Skeletal muscle cell (primary cell): Measurements from ENCODE around the gene SLC27A3.

Experiments
- DNase-seq: peaks from one replicate; pipeline ENCODE4 v3.0.0-alpha.2; 2010; ENCODE audit warnings: low read depth
- H3K4me3 ChIP-seq: 2 replicates; pipeline ENCODE4 v1.5.1; 2011; ENCODE audit warnings: low read depth, mild to moderate bottlenecking, control low read depth, low read length, moderate library complexity

SLC27A3 gene, protein sequence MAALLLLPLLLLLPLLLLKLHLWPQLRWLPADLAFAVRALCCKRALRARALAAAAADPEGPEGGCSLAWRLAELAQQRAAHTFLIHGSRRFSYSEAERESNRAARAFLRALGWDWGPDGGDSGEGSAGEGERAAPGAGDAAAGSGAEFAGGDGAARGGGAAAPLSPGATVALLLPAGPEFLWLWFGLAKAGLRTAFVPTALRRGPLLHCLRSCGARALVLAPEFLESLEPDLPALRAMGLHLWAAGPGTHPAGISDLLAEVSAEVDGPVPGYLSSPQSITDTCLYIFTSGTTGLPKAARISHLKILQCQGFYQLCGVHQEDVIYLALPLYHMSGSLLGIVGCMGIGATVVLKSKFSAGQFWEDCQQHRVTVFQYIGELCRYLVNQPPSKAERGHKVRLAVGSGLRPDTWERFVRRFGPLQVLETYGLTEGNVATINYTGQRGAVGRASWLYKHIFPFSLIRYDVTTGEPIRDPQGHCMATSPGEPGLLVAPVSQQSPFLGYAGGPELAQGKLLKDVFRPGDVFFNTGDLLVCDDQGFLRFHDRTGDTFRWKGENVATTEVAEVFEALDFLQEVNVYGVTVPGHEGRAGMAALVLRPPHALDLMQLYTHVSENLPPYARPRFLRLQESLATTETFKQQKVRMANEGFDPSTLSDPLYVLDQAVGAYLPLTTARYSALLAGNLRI

DNA sequence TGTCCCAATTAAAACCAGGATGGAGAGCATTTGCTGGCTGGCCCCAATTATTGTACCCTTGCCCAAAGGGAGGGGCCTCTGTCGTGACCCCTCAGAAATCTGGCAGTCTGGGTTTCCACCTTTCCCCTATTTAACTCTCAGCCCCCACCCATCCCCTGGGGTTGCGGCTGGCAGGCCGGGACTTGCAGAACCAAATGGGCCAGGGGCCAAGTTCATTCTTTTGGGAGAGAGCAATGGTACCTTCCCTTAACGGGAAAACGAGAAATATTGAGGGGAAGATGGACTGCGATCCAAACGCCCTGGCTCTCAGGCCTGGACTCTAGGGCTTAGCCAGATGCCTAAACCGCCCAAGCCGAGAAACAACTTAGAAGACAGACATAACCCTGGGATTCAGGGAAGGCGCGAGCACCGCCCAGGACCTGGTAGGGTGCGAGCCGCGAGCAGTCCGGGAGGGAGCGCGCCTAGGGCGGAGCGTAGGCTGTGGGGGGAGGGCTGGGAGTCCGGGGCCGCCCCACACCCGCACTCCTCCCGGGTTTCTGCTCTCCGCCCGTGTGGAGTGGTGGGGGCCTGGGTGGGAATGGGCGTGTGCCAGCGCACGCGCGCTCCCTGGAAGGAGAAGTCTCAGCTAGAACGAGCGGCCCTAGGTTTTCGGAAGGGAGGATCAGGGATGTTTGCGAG, at the start of gene SLC27A3:
Gene SLC27A3, plus strand, starts transcription at position 628 of the 678 bp plus-strand sequence. CDS start 91 bp downstream, outside the sequence.
- no peak for DNase-seq
- H3K4me3 ChIP-seq, result peak within 1 kb of the TSS; percentile 68

DNA sequence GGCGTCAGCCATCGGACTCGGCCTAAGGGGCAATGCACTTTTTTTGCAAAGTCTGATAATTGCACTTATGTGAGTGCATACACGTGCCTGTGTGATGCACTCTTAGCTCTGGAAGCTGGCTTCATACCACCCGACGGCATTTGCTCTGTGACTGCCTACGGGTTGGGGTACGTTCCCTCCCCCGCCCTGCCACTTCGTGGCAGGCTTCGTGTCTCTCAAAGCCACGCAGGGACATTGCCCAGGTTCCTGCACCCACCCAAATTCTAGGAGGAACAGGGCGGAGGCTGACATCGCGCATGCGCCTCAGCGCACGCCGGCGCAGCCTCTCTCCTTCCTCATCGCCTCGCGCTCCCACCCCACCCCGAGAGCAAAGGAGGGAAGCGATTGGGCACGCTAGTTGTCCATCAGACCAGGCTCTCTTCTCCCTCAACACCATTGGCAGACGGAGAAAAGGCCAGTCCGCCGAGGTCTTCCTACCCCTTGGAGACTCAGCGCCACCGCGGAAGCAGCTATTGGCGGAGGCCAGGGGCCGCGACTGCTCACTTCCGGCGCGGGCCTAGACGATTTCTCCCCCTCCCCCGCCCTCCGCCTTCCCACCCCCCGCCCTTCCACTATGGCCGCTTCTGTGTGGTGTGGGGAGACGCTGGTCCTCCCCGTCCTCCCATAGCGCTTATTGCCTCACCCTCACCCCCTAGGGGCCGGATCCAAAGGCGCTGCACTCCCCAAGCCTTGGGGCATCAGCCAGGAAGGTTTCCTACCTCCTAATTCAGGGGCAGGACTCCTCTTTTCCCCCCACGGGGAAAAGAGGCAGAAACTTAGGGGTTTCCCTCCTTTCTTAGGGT, 47.5 kb upstream of the SLC27A3 start, which contains the start of gene INTS3:
Gene INTS3, plus strand, starts transcription at position 588 of the 842 bp plus-strand sequence. CDS start 585 bp downstream, outside the sequence.
- H3K4me3 ChIP-seq, result peak within 1 kb of the TSS; percentile 99

DNA sequence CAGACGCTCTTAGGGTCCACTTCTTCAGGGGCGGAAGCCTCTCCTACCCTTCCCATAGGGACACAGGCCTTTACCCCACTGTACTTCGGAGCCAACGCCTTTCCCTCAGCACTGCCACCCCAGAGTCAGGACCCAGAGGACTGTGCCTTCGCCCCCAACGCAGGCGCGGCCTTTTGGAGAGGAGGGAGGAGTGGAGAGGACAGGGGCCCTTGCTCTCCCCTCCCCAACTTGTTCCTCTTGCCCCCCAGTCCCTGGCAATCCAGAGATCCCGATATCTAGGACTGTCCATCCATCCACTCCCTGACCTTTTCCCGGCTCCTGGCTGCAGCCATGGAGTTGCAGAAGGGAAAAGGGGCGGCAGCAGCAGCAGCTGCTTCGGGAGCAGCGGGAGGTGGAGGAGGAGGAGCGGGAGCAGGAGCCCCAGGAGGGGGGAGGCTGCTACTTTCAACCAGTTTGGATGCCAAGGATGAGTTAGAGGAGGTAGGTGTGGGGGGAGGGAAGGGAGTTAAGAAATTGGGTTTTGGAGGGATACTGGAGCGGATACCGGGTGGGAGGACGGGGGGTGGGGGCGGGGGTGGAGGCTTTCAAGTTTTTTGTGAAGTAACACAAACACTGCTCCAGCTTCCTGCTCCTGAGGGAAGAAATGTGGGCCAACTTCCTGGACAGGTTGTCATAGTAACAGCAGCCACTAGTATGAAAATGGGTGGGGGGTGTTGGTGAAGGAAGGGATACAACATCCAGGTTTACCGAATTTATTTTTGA, 46.7 kb upstream of the SLC27A3 start:
- no peak for DNase-seq

More for the DNA sequence above, 47.5 kb upstream of the SLC27A3 start, which contains the start of gene INTS3:
- peak; percentile 100 for DNase-seq

DNA sequence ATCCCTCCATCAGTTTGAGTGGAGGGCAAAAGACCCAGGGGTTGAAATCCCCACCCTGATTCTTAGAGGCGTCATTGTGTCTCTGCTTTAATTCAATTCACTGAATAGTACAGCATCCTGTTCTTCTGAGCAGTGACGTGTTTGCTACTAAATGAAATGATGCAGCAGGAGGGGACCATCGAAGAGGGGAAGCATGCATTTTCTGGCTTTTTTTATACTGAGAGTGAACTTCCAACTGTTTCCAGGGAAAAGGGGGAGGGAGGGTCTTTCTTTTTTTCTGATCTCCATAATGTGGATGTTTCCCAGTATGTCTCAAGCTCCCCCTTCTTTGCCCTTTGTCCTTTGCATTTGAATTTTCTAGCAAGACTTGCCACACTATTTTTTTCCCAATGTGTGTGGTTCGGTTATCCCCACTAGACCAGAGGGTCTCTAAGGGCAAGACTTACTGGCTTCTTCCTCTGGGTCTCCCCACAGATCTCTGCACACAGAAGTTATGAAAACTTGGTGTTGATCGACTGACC, 44.7 kb upstream of the SLC27A3 start:
- no peak for DNase-seq
- H3K4me3 ChIP-seq, result no peak overlapping the region

More for the DNA sequence above, 46.7 kb upstream of the SLC27A3 start:
- peak overlapping the region; percentile 99 for H3K4me3 ChIP-seq

DNA sequence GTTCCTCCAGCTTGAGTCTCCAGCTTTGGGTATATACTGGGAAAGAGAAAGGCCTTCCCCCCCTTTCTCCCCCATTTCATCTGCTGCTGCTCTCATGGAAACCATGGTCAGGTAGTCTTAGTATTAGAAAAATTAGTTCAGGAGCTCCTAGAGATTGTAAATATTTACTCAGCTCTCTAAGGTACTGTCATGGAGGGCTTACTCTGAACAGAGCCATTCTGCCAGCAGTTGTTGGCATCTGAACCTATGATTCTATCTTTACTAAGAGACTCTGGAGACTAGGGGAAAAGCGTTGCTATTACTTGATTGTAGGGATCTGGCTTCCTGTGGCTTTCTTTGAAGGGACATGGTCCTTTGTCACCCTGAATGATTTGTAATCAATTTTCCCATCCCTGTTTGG, 41.2 kb upstream of the SLC27A3 start:
- H3K4me3 ChIP-seq, result no peak overlapping the region
- no peak for DNase-seq

DNA sequence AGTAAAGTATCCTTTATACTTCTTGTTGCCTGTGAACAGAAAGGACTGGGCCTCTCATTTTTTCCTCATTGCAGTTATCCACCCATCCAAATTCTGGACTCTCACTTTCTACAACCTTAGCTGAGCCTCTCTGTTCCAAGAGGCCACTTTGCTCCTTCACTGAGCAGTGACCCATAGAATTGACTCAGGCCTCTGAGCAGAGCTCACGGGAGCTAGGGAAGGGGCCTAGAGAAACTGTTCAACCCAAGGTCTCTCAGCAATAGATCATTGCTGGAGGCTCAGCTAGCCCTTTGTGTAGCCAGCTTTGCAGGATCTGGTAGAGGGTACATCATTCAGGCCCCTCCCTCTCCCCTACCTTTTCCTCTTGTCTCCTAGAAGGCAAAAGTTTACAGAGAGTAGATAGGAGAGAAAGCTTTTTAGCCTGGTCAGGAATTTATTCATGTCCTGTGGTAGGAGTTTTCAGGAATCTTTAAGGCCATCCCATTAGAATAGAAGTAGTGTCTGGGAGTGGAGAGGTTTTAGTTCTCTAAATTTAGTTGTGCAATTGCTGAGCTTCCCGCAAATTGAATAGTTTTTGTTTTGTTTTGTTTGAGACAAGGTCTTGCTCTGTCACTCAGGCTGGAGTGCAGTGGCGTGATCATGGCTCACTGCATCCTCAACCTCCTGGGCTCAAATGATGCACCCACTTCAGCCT, 40.7 kb upstream of the SLC27A3 start:
- no peak for DNase-seq
- no peak overlapping the region for H3K4me3 ChIP-seq

DNA sequence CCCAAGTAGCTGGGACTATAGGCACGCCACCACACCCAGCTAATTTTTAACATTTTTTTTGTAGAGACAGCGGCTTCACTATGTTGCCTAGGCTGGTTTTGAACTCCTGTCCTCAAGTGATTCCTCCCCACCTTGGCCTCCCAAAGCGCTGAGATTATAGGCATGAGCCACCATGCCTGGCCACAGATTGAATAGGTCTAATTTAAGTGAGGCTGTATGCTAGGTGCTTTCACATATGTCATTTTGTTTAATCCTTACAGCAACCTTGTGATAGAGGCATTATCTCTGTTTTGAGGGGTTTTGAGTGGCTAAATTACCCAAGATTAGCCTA, 40.2 kb upstream of the SLC27A3 start:
- DNase-seq, result no peak
- no peak overlapping the region for H3K4me3 ChIP-seq

DNA sequence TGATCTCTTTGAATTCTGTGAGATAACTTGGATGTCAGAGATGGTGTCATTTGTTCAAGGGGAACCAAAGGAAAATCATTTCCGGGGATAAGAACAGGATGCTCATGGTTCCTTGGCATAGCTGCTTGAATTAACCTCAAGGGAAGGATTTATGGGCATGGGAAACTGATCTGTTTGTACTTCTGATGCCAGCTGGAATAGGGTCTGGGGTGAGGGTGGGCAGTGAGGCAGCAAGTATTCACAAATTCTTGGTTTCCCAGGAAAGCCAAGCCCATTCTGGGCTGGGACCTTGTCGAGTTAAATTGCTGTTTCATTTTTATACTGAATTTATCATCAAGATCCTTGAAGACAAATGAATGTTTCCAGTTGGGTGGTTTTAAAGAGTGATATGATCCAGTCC, 33.2 kb upstream of the SLC27A3 start:
- H3K4me3 ChIP-seq, result no peak overlapping the region
- DNase-seq, result no peak

DNA sequence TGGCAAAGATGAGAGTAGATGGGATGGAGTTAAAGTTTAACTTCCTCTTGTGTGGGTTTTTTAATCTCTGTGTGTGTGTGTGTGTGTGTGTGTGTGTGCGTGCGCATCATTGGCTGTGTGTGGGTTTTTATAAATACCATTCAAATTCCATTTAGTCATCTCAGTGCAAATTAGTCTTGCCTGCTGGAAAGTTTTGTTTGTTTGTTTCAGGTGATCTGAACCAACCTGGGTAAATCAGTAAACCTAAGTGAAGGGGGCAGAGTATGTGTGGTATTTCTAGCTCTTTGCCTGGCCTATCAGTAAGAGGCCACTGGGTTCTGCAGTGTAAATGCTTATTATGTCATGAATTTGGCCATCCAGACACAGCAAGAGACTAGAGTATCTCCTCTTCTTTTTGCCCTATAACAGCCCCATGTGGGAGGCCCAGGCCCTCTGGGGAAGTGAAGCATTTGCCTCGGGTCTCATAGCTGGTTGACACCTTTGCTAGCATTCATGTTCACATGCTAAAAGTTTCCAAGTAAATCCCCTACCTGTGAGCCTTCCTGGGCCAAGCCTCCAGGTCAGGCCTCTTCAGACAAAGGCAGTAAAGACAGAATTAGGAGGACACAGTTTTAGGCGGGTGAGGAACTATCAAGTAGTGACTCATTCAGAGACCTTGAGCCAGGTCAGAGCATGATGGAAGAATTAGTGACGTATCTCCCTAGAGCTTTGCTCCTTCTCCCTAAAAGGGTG, 32.6 kb upstream of the SLC27A3 start:
- no peak for DNase-seq
- H3K4me3 ChIP-seq, result no peak overlapping the region

DNA sequence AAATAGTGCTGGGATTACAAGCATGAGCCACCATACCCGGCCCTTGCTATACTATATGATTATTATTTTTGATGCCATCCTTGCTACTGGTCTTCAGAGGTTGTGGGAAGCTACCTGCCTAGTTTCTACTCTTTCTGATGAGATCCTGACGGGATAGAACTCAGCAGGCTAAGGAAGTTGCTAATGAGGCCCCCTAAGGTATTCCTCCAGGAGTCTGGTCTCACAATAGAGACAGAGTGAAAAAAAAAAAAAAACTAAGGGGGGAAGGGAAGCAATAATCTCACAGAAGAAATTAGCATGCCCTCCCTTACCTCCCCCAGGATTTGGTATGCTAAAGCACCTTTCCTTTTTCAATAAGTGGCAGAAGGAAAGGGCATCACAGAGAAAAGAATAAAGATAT, 29.8 kb upstream of the SLC27A3 start:
- DNase-seq, result no peak
- H3K4me3 ChIP-seq, result no peak overlapping the region

DNA sequence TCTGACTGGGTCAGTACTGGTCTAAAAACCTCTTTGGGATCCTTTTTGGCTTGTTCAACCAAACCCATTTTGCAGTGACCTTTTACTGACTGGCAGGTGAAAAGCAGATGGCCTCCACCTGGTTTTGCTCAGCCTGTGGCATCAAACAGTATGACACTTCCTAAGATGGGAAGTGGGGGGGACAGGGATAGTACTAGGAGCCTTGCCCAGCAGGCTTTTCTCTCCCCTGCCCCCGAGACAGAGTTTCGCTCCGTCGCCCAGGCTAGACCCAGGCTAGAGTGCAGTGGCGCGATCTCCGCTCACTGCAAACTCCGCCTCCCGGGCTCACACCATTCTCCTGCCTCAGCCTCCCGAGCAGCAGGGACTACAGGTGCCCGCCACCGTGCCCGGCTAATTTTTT, 29.0 kb upstream of the SLC27A3 start:
- DNase-seq, result no peak
- H3K4me3 ChIP-seq, result no peak overlapping the region

DNA sequence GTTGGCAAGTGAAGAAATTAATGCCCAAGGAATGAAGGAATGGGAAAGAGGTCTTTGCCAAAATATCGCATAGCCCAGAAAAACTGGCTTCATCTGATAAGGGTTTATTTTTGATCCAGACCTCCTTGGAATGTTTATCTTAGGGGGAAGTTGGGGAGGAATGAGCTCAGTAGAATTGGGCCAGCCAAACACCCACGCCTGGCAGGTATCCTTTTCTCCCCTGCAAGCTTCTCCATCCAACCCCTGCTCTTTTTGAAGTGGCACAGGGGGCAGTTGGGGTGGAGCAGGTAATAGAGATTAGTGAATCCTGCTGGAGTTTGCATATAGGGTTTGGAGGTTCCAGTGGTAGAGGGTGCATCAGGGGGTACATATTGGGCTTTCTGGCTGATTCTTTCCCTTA, 26.3 kb upstream of the SLC27A3 start:
- no peak overlapping the region for H3K4me3 ChIP-seq
- DNase-seq, result no peak

DNA sequence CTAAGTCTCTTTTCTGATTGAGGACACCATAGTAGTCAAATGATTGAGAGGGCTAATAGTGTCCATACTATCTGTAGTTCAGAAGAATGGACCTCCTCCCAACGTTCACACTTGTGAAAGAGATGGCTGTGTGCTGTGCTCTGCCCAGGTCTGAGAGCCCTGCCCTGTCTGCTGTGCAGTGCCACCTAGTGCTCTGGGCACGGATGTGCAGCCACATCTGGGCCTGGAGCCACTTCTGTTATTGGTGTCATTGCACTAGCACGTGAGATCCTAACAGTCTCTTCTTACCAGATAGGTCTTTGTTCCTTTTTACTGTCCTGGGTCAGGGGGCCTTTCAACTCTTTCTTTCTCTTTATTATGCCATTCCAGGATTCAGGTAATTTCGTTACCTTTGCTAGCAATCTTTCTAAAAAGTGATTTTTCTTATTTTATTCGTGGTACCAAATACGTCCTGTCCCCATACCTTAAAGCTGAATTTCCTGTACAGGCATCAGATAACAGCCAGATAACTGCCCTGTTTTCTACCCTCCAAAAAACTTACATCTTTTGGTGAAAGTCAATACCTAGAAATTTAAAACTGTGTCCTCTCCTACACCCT, 25.7 kb upstream of the SLC27A3 start:
- no peak overlapping the region for H3K4me3 ChIP-seq
- peak; percentile 34 for DNase-seq

DNA sequence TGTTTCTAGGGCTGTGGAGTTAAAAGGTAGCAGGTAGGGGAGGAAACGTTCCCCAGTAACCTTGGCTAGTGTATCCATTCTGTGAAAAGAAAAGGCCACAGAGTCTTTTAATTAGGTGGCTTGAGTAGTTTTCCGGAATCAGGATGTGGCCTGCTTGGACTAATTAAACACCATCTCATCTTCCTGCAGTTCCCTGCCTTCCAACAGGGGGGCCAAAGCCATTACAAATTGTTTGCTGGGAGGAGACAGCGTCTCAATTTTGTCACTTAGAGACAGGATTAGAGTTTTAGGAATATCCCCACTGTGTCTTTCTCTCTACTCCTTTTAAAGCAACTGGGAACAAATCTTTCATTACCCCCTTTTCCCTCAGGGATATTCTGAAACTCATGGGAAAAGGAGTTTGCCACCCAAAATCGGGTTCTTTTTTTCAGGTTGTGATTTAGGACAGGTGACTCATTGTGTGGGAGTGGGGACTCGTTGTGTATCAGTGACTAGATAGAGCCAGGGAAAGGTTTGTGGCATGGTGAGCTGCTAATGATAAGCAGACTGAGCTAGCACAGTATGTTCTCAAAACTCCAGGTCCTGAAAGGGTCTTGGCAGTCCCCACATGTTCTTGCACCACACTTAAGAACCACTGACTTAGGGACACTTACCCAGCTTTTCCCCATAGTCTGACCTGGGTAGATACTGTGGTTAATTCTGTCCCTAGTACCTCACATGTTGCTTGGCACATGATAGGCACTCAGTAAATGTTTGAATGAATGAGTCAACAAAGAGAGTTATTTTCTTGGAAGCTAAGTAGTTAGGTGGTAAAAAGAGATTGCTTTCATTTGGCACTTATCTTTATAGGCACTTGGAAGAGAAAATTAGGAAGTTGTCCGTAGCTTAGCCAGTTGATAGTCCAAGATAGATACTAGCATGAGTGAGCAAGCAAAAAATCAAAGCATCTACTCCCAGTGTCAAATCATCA, 24.9 kb upstream of the SLC27A3 start:
- DNase-seq, result no peak
- H3K4me3 ChIP-seq, result no peak overlapping the region

DNA sequence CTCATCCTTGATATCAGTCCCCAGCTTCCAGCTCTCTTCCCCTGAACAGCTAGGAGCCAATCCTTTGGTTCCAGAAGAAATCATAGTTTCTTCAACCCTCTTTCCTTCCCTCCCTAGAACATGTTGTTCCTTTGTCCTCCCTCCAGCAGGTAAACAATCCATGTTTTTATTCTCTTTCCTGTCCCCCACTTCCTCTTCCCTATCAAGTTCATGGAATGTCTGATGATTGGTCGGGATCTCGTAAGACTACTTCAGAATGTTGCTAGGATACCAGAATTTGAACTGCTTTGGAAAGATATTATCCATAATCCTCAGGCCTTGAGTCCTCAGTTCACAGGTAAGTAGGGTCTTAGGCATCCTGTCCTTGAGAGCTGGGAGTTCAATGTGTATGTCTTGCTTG, 23.1 kb upstream of the SLC27A3 start:
- DNase-seq, result no peak
- H3K4me3 ChIP-seq, result no peak overlapping the region
